NOMO-1 treated with dmso at 0.1 percent for 144 hours (cell line): Measurements from ENCODE around the gene MTG2.
"Not testable (repeated sequence)": the region's sequence is repeated elsewhere in the genome, so short reads cannot be mapped to it uniquely, and the experiment has no call there.

Experiments
- DNase-seq: peaks from one replicate; lab custom pipeline; 2025; ENCODE audit not compliant: unreplicated experiment; lab: John Stamatoyannopoulos, UW

Gene MTG2

DNA sequence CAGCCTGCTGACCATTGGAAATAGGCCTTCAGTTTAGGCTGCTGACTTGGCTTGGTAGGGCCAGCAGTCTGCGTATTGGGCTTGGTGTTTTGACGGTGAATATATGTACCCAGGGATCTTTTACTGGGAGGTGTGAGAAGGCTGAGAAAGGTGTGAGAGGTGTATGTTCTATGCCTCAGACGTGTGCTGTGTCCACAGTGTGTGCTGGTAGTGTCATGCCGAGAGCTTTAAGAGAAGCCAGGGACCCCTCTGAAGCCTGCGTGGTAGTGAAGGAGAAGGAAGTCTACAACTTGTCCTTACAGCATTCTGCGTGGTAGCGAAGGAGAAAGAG is 37.2 kb upstream of the MTG2 start:
- DNase-seq = no peak

- DNase-seq = no peak
These were observed 36.6 kb upstream of the MTG2 start for GRCh38 chr20:62146019-62146755.

- no peak for DNase-seq
These were observed 35.7 kb upstream of the MTG2 start for GRCh38 chr20:62147125-62147524.

GRCh38 chr20:62147528-62147927 is 35.3 kb upstream of the MTG2 start:
- DNase-seq = no peak

- DNase-seq = not testable (repeated sequence)
These were observed 34.4 kb upstream of the MTG2 start for GRCh38 chr20:62148383-62148782.

GRCh38 chr20:62148908-62149314 is 33.9 kb upstream of the MTG2 start:
- no peak for DNase-seq

GRCh38 chr20:62149532-62150309 is 33.1 kb upstream of the MTG2 start:
- no peak for DNase-seq

- DNase-seq = no peak
These were observed 32.6 kb upstream of the MTG2 start for GRCh38 chr20:62150310-62150575.

- DNase-seq = no peak
These were observed 31.6 kb upstream of the MTG2 start for GRCh38 chr20:62151225-62151624.

DNA sequence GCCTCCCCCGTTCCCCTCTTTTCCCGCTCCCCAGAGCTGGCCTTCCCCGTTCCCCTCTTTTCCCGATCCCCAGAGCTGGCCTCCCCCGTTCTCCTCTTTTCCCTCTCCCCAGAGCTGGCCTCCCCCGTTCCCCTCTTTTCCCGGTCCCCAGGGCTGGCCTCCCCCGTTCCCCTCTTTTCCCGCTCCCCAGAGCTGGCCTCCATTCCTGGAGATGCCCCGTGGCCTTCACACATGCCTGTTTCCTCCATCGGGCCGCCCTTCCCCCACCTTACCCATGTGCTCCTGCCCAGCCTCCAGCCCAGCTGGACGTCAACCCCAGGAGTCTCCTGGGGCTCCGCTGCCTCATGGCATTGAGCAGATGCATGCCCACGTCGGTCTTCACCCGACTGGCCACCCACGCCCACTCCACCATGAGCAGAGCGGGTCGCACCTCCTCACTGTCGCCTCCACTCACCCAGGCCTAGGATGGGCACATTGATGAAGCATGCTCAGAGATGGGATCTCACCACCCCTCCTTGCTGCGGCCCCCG is 30.9 kb upstream of the MTG2 start:
- no peak for DNase-seq

DNA sequence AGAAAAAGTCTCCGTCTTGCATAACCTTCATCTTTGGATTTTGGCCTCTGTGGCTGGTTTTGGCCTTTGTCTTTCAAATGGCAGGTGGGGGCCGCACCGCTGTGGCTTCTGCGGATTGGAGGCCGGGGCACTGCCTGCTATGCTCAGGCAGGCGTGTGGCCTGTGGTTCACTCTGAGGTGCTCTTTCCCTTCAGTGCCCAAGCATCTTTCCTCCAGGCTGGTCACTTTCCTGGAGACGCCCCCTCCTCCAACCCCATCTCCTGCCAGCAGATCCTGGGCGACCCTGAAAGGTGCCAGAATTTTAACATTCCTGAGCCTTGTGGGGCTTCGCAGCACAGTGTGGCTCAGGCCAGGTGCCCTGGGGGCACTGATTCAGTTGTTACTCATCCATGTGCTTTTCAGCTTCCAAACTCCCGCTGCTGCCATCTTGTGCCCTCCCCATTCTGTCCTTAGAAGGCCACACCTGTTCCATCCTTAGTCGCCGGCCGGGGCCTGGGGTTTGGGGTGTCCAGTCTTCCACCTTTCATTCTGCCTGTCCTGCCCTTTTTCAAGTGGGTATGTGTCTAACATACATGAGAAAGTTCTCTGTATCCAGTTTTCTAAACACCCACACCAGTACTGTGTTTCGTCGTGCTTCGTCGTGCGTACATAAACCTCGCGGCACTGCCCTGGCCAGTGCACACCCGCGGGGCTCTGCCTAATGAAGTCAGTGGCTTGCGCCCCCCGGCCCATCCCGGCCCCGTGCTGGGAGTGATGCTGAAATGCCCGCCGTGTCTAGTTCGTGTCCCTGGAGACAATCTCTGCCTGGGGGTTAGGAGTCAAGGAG is 27.2 kb upstream of the MTG2 start:
- DNase-seq = no peak

- DNase-seq = no peak
These were observed 26.6 kb upstream of the MTG2 start for GRCh38 chr20:62156254-62156556.

- DNase-seq = no peak
These were observed 26.0 kb upstream of the MTG2 start for GRCh38 chr20:62156592-62157386.

DNA sequence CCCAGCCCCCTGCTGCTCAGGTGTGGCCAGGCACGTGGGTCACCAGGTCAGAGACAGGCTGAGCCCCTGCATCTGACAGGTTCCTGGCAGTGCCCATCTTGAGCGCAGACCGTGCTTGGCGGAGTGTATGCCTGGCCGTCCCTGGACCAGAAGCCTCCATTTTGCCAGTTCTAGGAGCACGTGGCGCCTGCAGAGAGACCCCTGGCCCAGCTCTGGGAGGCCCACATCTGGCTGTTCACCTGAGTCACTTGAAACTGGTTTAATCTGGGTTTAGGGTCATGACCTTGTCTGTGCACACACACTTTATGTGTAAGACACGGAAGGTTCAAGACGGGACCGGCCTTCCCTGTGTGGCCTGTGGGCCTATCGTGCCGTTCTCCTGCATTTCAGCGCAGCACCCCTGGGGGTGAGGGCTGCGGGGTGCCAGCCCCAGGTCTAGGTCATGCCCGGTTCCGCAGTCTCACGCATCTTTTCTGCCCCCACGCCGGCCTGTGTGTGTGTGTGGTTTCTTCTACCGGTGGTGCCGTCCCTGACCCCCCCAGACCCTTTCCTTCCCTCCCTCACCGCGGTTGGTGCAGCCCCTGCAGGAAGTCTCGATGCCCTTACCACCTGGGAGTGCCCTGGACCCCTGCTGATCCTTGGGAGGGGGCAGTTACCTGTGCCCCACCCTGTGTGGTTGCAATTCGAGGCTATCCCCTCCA is 25.3 kb upstream of the MTG2 start:
- DNase-seq = no peak

DNA sequence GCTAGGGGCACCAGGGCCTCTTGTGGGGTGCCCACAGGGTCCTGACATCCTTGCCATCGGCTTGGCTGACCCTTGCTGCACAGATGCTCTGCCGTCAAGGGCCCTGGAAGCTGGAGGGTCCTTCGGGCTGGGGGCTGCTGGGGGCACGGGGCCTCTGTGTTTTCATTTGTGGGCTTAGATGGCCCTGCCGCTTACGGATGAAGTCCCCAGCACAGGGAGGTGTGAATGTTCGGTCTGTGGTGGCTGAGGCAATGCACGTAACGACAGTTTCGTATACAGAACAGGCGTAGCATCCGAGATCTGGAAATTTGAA is 24.8 kb upstream of the MTG2 start:
- DNase-seq = no peak

DNA sequence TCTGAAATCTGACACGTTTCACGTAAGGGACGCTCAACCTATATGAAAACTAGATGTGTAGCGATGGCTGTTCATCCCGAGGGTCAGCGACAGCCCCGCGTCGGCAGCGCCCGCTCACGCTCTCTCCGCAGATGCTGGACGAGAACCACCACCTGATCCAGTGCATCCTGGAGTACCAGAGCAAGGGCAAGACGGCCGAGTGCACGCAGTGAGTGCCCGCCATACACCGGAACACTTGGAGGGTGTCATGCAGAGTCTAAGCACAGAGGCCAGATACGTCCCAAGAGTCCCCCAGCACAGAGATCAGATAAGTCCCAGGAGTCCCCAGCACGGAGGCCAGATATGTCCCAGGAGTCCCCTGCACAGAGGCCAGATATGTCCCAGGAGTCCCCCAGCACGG is 24.3 kb upstream of the MTG2 start:
- DNase-seq = no peak

DNA sequence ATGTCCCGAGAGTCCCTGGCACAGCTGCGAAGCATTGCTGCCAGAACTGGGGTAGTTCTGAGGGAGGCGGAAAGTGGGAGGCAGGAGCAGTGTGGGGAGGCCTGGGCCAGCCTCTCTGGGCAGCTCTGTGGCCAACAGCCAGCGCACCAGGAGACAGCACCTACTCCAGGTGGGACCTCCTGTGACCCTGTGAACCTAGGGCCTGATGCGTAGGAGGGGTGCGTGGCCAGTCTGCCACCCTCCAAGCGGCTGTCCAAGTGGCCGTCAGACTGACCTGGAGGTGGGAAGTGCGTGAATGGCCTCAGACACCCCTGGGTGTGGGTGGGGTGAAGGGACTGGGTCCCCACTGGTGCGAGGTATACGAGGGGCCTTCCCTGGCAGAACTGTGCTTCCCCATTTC is 23.8 kb upstream of the MTG2 start:
- no peak for DNase-seq

GRCh38 chr20:62159839-62160238 is 23.0 kb upstream of the MTG2 start:
- DNase-seq = no peak

DNA sequence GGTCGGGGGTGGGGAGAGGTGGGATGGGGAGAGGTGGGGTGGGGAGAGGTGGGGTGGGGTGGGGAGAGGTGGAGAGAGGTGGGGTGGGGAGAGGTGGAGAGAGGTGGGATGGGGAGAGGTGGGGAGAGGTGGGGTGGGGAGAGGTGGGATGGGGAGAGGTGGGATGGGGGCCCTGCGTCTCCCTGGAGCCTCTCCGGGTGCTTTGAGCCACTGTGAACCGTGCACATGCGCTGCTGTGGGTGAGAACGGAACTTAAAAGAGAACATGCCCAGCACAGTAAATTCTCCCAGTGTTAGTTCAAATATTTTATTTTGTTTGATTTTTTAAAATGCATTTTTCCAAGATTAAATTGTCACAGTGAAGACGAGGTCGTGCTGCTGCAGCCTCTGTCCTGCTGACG is 22.6 kb upstream of the MTG2 start:
- DNase-seq = no peak

- no peak for DNase-seq
These were observed 22.0 kb upstream of the MTG2 start for GRCh38 chr20:62160876-62161275.

- DNase-seq = no peak
These were observed 21.5 kb upstream of the MTG2 start for GRCh38 chr20:62161347-62161746.
